Endodermal cell (in vitro differentiated cells): ENCODE results near the gene TRIO. TPM values are rescaled to one million over a fixed set of nuclear protein-coding genes. Genes with fewer than 3 reads are reported as not detected.

Source experiments
- DNase-seq: peaks from one replicate; pipeline ENCODE4 v3.0.0-alpha.2; 2017
- H3K27ac ChIP-seq: 2 replicates; pipeline ENCODE4 v1.5.1; 2013; ENCODE audit warnings: mild to moderate bottlenecking, low read depth, low read length, moderate library complexity
- H3K27me3 ChIP-seq: 2 replicates; pipeline ENCODE4 v1.6.1; 2013; ENCODE audit warnings: mild to moderate bottlenecking, low read length, moderate library complexity; ENCODE audit not compliant: insufficient read depth, control insufficient read depth, poor library complexity, severe bottlenecking
- H3K36me3 ChIP-seq: 2 replicates; pipeline ENCODE4 v1.7.0; 2013; ENCODE audit warnings: mild to moderate bottlenecking, low read length, moderate library complexity; ENCODE audit not compliant: control insufficient read depth, insufficient read depth
- H3K4me1 ChIP-seq: one replicate; pipeline ENCODE4 v1.7.0; 2013; ENCODE audit warnings: low read length; ENCODE audit not compliant: control insufficient read depth, insufficient read depth
- H3K4me3 ChIP-seq: 2 replicates; pipeline ENCODE4 v1.5.1; 2013; ENCODE audit warnings: mild to moderate bottlenecking, low read length, moderate library complexity
- H3K9ac ChIP-seq: 2 replicates; pipeline ENCODE4 v1.6.1; 2013; ENCODE audit warnings: mild to moderate bottlenecking, low read length, moderate library complexity; ENCODE audit not compliant: poor library complexity, severe bottlenecking; ENCODE audit errors: extremely low read depth
- H3K9me3 ChIP-seq: 2 replicates; pipeline ENCODE4 v1.6.1; 2013; ENCODE audit warnings: mild to moderate bottlenecking, low read length, moderate library complexity; ENCODE audit not compliant: control insufficient read depth
- H3K27ac Mint-ChIP-seq: 2 replicates; pipeline ENCODE4 v1.8.0; 2020; ENCODE audit warnings: mixed read lengths
- H3K27me3 Mint-ChIP-seq: 2 replicates; pipeline ENCODE4 v1.8.0; 2021; ENCODE audit warnings: mild to moderate bottlenecking, mixed read lengths; ENCODE audit not compliant: insufficient read depth
- H3K36me3 Mint-ChIP-seq: 2 replicates; pipeline ENCODE4 v1.8.0; 2020; ENCODE audit warnings: low read depth, mixed read lengths
- H3K4me1 Mint-ChIP-seq: 2 replicates; pipeline ENCODE4 v1.8.0; 2020; ENCODE audit warnings: mixed read lengths
- H3K4me3 Mint-ChIP-seq: 2 replicates; pipeline ENCODE4 v1.8.0; 2020; ENCODE audit warnings: mild to moderate bottlenecking, moderate library complexity, mixed read lengths
- H3K9me3 Mint-ChIP-seq: 2 replicates; pipeline ENCODE4 v1.8.0; 2020; ENCODE audit warnings: mild to moderate bottlenecking, mixed read lengths
- WGBS, 2 experiments: methylation state at CpG; one replicate each; pipeline versions ENCODE4 v1.1.5 to v1.1.7; 2013; ENCODE audit warnings: missing lambda C conversion rate in 2 of 2, mixed read lengths in 1 of 2; ENCODE audit not compliant: insufficient coverage in 1 of 2, insufficient read length in 1 of 2; 5-methylcytosine and 5-hydroxymethylcytosine counted together
- total RNA-seq, 2 donors: library from RNA; stranded (reverse); fragmentation: NEBNext Ultra II Directional in 1 of 2; extraction: Animal tissue kit (Norgen Biotek cat#: 25700) in 1 of 2; gene quantifications; 2 replicates in 1 of 2; 3 replicates in 1 of 2; pipeline ENCODE4 v1.2.1, GENCODE V29; 2021
- TF ChIP-seq, protein P1 (sequence below): fragments of 200-600 bp; sonication (generic); conservative IDR thresholded peaks from 2 replicates; pipeline ENCODE4 v1.5.0; 2021; ENCODE audit warnings: antibody characterized with exemption, mild to moderate bottlenecking

TRIO gene
- total RNA-seq, 2 donors from 2014 or later, result 88.3 to 109 TPM

DNA sequence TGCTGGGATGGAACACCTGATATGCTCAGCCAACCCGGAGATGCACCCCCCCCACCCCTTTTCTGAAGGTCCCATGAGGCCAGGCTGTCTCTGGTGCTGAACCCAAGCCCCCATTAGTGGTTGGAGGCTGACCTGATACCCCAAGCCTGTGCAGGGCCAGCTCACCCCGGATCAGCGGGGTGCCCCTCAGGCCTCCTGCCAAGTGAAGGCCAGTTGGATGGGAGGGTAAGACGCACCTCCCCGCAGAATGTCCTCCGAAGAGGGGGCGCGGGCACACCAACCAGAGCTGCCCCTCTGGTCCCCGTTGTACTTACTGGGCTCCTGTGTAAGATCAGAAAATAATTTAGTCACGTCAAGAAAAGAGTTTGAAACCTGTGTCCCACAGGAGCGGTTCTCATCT is 361.7 kb downstream of the TRIO start:
- Mint-ChIP-seq H3K36me3 (peaks cover 39% of the 10 kb centered on the region), H3K27ac (no peak overlapping the region), H3K27me3 (no peaks in the 10 kb centered on the region), H3K4me1 (no peaks in the 10 kb centered on the region), H3K4me3 (no peak overlapping the region), H3K9me3 (no peaks in the 10 kb centered on the region)
- no peaks in the 10 kb centered on the region for H3K4me1 ChIP-seq
- no peaks in the 10 kb centered on the region for H3K27me3 ChIP-seq
- no peak overlapping the region for H3K9ac ChIP-seq
- H3K36me3 ChIP-seq, result peaks cover 16% of the 10 kb centered on the region
- TF ChIP-seq, protein P1, sequence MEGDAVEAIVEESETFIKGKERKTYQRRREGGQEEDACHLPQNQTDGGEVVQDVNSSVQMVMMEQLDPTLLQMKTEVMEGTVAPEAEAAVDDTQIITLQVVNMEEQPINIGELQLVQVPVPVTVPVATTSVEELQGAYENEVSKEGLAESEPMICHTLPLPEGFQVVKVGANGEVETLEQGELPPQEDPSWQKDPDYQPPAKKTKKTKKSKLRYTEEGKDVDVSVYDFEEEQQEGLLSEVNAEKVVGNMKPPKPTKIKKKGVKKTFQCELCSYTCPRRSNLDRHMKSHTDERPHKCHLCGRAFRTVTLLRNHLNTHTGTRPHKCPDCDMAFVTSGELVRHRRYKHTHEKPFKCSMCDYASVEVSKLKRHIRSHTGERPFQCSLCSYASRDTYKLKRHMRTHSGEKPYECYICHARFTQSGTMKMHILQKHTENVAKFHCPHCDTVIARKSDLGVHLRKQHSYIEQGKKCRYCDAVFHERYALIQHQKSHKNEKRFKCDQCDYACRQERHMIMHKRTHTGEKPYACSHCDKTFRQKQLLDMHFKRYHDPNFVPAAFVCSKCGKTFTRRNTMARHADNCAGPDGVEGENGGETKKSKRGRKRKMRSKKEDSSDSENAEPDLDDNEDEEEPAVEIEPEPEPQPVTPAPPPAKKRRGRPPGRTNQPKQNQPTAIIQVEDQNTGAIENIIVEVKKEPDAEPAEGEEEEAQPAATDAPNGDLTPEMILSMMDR, result no peak
- no peaks in the 10 kb centered on the region for H3K9me3 ChIP-seq
- DNase-seq, result no peak
- whole genome bisulfite sequencing, 2 experiments, result 94 to 95% methylated on average over 10 to 11 of the region's 11 CpGs
- H3K27ac ChIP-seq, result no peak overlapping the region
- no peak overlapping the region for H3K4me3 ChIP-seq

DNA sequence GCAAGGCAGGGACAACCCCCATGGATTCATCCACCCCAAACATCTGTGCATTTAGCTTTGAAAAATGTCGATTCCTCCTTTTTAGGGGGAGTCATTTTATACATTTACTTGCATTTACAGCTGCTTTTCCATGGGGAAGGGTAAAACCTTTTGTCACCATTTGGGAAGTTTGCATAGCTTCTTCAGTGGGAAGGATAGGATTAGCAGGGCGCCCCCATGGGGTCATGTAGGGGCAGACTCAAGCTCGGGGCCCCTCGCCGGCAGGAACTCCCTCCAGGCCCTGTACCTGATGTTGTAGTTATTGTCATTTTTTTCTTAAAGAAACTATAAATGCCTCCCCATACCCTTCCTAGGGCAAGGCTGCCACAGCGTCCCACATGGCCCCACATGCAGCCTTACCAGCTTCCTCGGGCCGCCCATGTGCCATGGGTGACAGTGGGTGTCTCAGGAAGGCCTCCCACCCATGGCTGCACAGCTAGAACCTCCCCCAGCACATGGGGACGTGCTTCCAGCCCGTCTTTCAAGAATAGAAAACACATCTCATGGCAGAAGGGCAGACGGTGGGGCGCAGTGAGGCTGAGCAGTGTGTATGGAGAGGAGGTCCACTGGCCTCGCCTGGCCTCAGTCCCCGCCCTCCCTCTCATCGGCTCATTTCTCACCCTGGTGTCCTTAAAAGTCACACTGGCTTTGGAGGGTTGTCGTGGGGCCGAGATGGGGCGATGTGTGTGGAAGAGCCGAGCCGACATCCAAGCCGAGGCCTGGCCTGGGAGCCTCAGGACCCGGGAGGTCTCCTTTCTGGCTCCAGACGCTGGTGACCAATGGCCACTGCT is 362.4 kb downstream of the TRIO start:
- Histone ChIP-seq H3K27ac (peak overlapping the region; percentile 25), H3K9me3 (no peaks in the 10 kb centered on the region), H3K4me3 (no peak overlapping the region), H3K36me3 (peaks cover 16% of the 10 kb centered on the region), H3K9ac (no peak overlapping the region), H3K27me3 (no peaks in the 10 kb centered on the region), H3K4me1 (no peaks in the 10 kb centered on the region)
- H3K36me3 Mint-ChIP-seq, result peaks cover 35% of the 10 kb centered on the region
- no peak overlapping the region for H3K4me3 Mint-ChIP-seq
- no peaks in the 10 kb centered on the region for H3K9me3 Mint-ChIP-seq
- DNase-seq, result peak; percentile 71
- no peaks in the 10 kb centered on the region for H3K27me3 Mint-ChIP-seq
- H3K4me1 Mint-ChIP-seq, result no peaks in the 10 kb centered on the region
- WGBS, 2 experiments, result 84 to 92% methylated on average over 5 to 23 of the region's 23 CpGs
- H3K27ac Mint-ChIP-seq, result no peak overlapping the region
- TF ChIP-seq, protein P1, result peak; percentile 68

DNA sequence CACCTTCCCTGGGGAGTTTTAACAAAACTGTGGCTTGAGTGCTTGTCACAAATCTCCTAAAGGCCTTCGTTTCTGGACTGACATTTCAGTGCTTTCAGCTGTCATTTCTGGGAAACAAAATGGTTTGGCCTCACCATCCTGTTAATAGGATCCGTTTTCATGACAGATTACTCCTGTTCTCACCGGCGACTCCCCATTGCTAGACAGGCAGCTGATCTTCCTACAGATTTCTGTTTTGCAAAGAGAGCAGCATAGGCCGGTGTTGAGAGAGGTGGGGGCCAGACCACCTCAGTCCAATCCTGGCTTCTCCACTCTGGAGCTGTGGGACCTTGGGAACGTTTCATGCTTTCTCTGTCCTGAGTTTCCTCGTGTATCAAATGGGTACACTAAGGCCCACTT is 363.0 kb downstream of the TRIO start:
- no peak overlapping the region for H3K27ac Mint-ChIP-seq
- no peaks in the 10 kb centered on the region for H3K9me3 Mint-ChIP-seq
- peaks cover 33% of the 10 kb centered on the region for H3K36me3 Mint-ChIP-seq
- no peaks in the 10 kb centered on the region for H3K4me1 Mint-ChIP-seq
- no peaks in the 10 kb centered on the region for H3K27me3 Mint-ChIP-seq
- DNase-seq, result no peak
- Histone ChIP-seq H3K9me3 (no peaks in the 10 kb centered on the region), H3K27me3 (no peaks in the 10 kb centered on the region), H3K36me3 (peaks cover 16% of the 10 kb centered on the region), H3K4me1 (no peaks in the 10 kb centered on the region), H3K4me3 (no peak overlapping the region), H3K27ac (no peak overlapping the region), H3K9ac (no peak overlapping the region)
- TF ChIP-seq, protein P1, result no peak
- H3K4me3 Mint-ChIP-seq, result no peak overlapping the region
- 92 to 96% methylated on average over 7 of the region's 7 CpGs for WGBS, 2 experiments
